HG02588 (cell line): Measurements from ENCODE around the gene MAST4.

ENCODE experiments used
- ATAC-seq: cut with Tn5 transposase; IDR thresholded peaks from one replicate; pipeline ENCODE4 v1.9.1; 2021; ENCODE audit warnings: mild to moderate bottlenecking, moderate library complexity; ENCODE audit not compliant: unreplicated experiment

The MAST4 gene

GRCh38 chr5:66947458-66947857 lies 351.3 kb downstream of the MAST4 start:
- ATAC-seq: no peak

GRCh38 chr5:66949066-66949465 lies 352.9 kb downstream of the MAST4 start:
- no peak for ATAC-seq

GRCh38 chr5:66952153-66952552 lies 356.0 kb downstream of the MAST4 start:
- ATAC-seq: no peak

GRCh38 chr5:66956439-66956838 lies 360.2 kb downstream of the MAST4 start:
- ATAC-seq: no peak

GRCh38 chr5:66958201-66958979 lies 362.2 kb downstream of the MAST4 start:
- no peak for ATAC-seq

- ATAC-seq: no peak
Measured at GRCh38 chr5:66958980-66959641, 362.9 kb downstream of the MAST4 start.

- no peak for ATAC-seq
Measured at GRCh38 chr5:66959653-66960052, 363.5 kb downstream of the MAST4 start.

GRCh38 chr5:66960369-66961137 lies 364.4 kb downstream of the MAST4 start:
- no peak for ATAC-seq

- no peak for ATAC-seq
Measured at GRCh38 chr5:66963559-66963971, 367.4 kb downstream of the MAST4 start.

GRCh38 chr5:66966439-66966838 lies 370.2 kb downstream of the MAST4 start:
- ATAC-seq: no peak

GRCh38 chr5:66967102-66967501 lies 370.9 kb downstream of the MAST4 start:
- no peak for ATAC-seq

GRCh38 chr5:66967826-66968262 lies 371.7 kb downstream of the MAST4 start:
- ATAC-seq: no peak

- no peak for ATAC-seq
Measured at GRCh38 chr5:66969484-66969883, 373.3 kb downstream of the MAST4 start.

- ATAC-seq: no peak
Measured at GRCh38 chr5:66969963-66970362, 373.8 kb downstream of the MAST4 start.

GRCh38 chr5:66972004-66972403 lies 375.8 kb downstream of the MAST4 start:
- no peak for ATAC-seq

- ATAC-seq: no peak
Measured at GRCh38 chr5:66974256-66974655, 378.1 kb downstream of the MAST4 start.

- no peak for ATAC-seq
Measured at GRCh38 chr5:66976108-66976507, 379.9 kb downstream of the MAST4 start.

GRCh38 chr5:66979738-66980137 lies 383.5 kb downstream of the MAST4 start:
- ATAC-seq: no peak

GRCh38 chr5:66981266-66982055 lies 385.3 kb downstream of the MAST4 start:
- no peak for ATAC-seq

GRCh38 chr5:66982056-66982387 lies 385.8 kb downstream of the MAST4 start:
- no peak for ATAC-seq

GRCh38 chr5:66982470-66982869 lies 386.3 kb downstream of the MAST4 start:
- no peak for ATAC-seq
